ENCODE measurements around the gene NIPA2.

The NIPA2 gene

GRCh38 chr15:22903961-22904534 is 65.6 kb downstream of the NIPA2 start:
- no peak for DNase-seq

- DNase-seq = no peak
These were observed 66.3 kb downstream of the NIPA2 start for GRCh38 chr15:22904736-22905135.

GRCh38 chr15:22907161-22907950 is 68.9 kb downstream of the NIPA2 start:
- no peak for DNase-seq

- no peak for DNase-seq
These were observed 70.4 kb downstream of the NIPA2 start for GRCh38 chr15:22908830-22909229.

GRCh38 chr15:22911306-22911705 is 72.8 kb downstream of the NIPA2 start:
- no peak for DNase-seq

- no peak for DNase-seq
These were observed 73.8 kb downstream of the NIPA2 start for GRCh38 chr15:22912256-22912655.

GRCh38 chr15:22913646-22914380 is 75.3 kb downstream of the NIPA2 start:
- DNase-seq = no peak

GRCh38 chr15:22915866-22916515 is 77.5 kb downstream of the NIPA2 start:
- no peak for DNase-seq

- no peak for DNase-seq
These were observed 78.3 kb downstream of the NIPA2 start for GRCh38 chr15:22916606-22917350.

GRCh38 chr15:22917556-22917955 is 79.1 kb downstream of the NIPA2 start:
- no peak for DNase-seq

Measured in NCI-H1048 (cell line).